GM21737 (cell line): ENCODE results near the gene STARD9.

Source experiments
- ATAC-seq: cut with Tn5 transposase; IDR thresholded peaks from one replicate; pipeline ENCODE4 v1.9.1; 2021; ENCODE audit warnings: mild to moderate bottlenecking, moderate library complexity; ENCODE audit not compliant: unreplicated experiment

Gene STARD9

GRCh38 chr15:42692536-42692935 lies 117.1 kb downstream of the STARD9 start:
- no peak for ATAC-seq

- ATAC-seq, result no peak
Observed at GRCh38 chr15:42692997-42693396, 117.6 kb downstream of the STARD9 start.

GRCh38 chr15:42693496-42693895 lies 118.1 kb downstream of the STARD9 start:
- ATAC-seq, result no peak

- ATAC-seq, result no peak
Observed at GRCh38 chr15:42693942-42694341, 118.5 kb downstream of the STARD9 start.

- ATAC-seq, result no peak
Observed at GRCh38 chr15:42694398-42694797, 119.0 kb downstream of the STARD9 start.

- ATAC-seq, result no peak
Observed at GRCh38 chr15:42695527-42696071, 120.2 kb downstream of the STARD9 start.

GRCh38 chr15:42696626-42697025 lies 121.2 kb downstream of the STARD9 start:
- ATAC-seq, result no peak

GRCh38 chr15:42704492-42704926 lies 129.1 kb downstream of the STARD9 start:
- ATAC-seq, result no peak

- no peak for ATAC-seq
Observed at GRCh38 chr15:42705336-42705735, 129.9 kb downstream of the STARD9 start.

GRCh38 chr15:42707068-42707467 lies 131.7 kb downstream of the STARD9 start:
- ATAC-seq, result no peak

- no peak for ATAC-seq
Observed at GRCh38 chr15:42707873-42708544, 132.6 kb downstream of the STARD9 start.

GRCh38 chr15:42710662-42711061 lies 135.3 kb downstream of the STARD9 start:
- ATAC-seq, result no peak

- ATAC-seq, result no peak
Observed at GRCh38 chr15:42711746-42712145, 136.3 kb downstream of the STARD9 start.

- no peak for ATAC-seq
Observed at GRCh38 chr15:42712584-42712983, 137.2 kb downstream of the STARD9 start.

GRCh38 chr15:42716125-42716524 lies 140.7 kb downstream of the STARD9 start:
- ATAC-seq, result no peak

- ATAC-seq, result no peak
Observed at GRCh38 chr15:42716626-42717025, 141.2 kb downstream of the STARD9 start.

GRCh38 chr15:42719043-42719442 lies 143.6 kb downstream of the STARD9 start:
- ATAC-seq, result no peak

- no peak for ATAC-seq
Observed at GRCh38 chr15:42720071-42720470, 144.7 kb downstream of the STARD9 start.

- ATAC-seq, result no peak
Observed at GRCh38 chr15:42721016-42721415, 145.6 kb downstream of the STARD9 start.

GRCh38 chr15:42721916-42722315 lies 146.5 kb downstream of the STARD9 start:
- no peak for ATAC-seq

GRCh38 chr15:42723068-42723467 lies 147.7 kb downstream of the STARD9 start:
- no peak for ATAC-seq

- no peak for ATAC-seq
Observed at GRCh38 chr15:42724276-42724675, 148.9 kb downstream of the STARD9 start.
